Measurements from ENCODE around the gene CCDC57.

DNA sequence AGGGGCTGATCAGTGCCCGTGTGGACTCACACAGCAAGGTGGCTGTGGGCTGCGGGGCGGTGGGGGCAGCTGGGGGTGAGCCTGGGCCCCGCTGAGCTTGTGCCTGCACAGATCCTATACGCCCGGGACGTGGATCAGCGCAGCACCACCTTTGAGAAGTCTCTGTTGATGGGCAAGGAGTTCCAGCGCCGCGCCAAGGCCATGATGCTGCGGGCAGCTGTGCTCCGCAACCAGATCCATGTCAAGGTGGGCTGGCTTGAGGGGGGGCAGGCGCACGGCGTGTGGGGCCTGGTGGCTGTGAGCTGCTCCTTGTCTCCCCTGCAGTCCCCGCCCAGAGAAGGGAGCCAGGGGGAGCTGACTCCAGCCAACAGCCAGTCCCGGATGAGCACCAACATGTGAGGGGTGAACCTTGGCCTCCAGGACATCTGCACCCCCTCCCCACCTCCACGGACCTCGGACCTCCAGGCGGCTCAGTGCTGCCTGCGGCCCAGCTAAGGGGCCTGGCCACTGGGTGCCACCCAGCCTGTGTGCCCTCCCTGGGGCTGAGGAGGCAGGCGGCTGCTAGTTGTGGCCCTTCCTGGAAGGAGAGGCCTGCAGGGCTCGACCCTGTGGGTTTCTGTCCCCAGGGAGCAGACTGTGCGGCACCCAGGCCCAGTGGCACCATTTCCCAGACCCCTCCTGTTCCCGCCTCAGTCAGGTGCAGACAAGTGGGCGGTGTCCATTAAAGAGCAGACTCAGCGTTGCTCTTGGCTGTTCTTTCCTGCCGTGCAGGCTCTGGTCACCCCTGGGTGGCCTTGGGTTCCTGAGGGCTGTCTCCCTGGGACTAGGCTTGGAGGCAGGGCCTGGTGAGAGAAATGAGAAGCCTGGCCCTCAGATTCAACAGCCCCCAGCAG lies 155.7 kb downstream of the CCDC57 start:
- TF ChIP-seq, protein P1, sequence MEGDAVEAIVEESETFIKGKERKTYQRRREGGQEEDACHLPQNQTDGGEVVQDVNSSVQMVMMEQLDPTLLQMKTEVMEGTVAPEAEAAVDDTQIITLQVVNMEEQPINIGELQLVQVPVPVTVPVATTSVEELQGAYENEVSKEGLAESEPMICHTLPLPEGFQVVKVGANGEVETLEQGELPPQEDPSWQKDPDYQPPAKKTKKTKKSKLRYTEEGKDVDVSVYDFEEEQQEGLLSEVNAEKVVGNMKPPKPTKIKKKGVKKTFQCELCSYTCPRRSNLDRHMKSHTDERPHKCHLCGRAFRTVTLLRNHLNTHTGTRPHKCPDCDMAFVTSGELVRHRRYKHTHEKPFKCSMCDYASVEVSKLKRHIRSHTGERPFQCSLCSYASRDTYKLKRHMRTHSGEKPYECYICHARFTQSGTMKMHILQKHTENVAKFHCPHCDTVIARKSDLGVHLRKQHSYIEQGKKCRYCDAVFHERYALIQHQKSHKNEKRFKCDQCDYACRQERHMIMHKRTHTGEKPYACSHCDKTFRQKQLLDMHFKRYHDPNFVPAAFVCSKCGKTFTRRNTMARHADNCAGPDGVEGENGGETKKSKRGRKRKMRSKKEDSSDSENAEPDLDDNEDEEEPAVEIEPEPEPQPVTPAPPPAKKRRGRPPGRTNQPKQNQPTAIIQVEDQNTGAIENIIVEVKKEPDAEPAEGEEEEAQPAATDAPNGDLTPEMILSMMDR (IDR thresholded peaks at IDR 0.05) = no peak
- TF ChIP-seq EZH2 (IDR thresholded peaks at IDR 0.05) = no peak
- TF ChIP-seq EZH2phosphoT487 (IDR thresholded peaks at IDR 0.05) = no peak
